Stimulated activated CD4-positive, alpha-beta T cell treated with anti-CD3 and anti-CD28 coated beads, Interleukin-15, amount 100 ng/mL, for 48 hours (primary cell): ENCODE data around the gene CFAP45.

Experiments
- DNase-seq, 2 donors: peaks; one replicate each; pipeline ENCODE4 v3.0.0-alpha.2; 2020; ENCODE audit warnings: low read depth in 2 of 2

CFAP45 gene

DNA sequence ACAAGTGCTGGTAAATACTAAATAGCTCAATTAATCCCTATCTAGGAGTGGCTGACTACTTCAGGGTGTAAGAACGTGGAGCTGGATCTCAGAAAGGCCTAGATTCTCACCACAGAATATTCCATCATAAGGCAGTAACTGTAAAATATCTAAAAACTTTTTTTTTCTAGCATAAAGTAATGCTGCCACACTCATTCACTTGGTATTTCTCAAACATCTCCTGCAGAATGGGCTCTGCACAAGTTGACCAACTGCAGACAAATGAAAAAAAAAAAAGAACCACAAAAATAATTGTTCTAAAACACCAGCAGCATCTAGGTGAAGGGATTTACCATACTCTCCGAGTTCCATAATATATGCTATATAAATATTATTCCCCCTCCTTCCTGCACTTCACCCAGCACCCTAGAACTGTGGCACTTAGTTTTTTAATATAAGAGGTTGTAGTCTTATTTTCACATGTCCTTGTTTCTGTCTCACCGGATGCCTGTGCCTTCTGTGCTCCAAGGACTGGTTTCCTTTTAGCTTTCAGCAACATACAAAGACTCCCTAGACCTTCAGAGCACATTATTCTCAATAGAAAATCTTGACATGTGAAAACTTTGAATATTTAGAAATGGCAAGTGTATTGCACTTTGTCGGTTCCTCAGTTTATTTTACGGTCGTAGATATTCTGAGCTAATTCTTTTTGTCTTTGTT is 46.4 kb downstream of the CFAP45 start:
- no peak for DNase-seq

DNA sequence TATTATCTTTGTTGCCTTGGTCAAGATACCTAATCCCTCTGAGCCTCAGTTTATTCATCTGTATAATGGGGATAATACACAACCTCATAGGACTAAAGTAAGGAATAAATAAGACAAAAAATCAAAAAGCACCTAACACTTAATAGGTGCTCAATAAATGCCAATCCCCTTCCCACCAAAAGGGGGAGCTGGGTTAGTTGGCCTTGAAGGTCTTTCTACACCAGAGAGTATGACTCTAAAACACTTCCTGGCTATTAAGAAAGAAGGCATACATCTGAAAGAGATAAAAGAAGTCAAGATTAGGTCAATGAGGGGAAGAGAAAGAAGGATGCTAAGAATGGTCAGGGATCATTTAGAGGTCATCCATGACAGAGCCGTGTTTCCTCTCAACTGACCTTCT is 48.6 kb downstream of the CFAP45 start:
- no peak for DNase-seq

DNA sequence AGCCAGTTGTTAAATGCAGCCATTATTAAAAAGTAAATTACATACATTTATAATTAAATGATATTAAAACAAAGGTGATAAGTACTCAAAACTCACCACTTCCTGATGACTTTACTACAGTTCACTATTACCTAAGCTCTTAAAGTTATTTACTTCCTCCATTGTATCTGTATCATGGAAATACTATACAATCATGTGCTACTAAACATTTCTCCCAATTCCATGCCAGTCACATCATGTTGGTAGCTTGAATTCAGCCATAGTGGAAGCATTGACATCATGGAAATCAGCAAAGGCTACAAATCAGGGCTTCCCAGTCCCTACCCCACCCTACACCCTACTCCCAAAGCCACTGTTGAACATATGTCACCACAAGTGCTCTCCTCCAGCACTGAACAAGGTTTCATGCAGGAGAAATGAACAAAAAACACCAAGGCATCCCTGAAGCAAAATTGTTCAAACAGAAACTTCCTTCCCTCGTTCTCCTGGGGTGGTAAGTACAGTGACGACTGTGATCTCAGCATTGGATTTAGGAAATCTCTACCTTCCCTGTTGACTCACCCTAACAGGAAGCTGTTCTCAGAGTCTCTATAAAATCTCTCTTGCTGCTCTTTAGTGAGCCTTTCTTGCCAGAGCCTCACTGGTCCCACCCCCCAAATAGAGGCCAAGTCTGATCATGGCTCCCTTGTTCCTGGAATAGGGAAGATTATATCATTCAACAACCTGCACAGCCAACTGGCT is 50.2 kb downstream of the CFAP45 start:
- no peak for DNase-seq

DNA sequence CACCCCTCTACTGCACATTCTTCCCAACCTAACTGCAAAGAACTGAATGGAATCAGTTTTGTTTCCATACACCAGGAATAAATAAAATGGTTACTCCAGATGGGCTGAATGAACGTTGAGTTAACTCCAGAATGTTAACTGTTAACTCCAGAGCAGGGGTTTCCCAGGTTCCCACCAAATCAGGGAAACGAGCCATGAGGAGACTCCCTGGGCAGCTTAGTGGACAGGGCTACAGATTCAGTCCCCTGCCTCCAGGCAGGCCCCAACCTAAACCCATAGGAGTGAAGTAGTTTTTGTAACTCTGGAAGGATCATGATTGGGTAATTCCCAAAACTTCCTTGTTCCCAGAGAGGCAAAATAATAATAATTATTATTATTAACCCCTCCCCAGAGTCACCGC is 51.6 kb downstream of the CFAP45 start:
- DNase-seq: no peak

DNA sequence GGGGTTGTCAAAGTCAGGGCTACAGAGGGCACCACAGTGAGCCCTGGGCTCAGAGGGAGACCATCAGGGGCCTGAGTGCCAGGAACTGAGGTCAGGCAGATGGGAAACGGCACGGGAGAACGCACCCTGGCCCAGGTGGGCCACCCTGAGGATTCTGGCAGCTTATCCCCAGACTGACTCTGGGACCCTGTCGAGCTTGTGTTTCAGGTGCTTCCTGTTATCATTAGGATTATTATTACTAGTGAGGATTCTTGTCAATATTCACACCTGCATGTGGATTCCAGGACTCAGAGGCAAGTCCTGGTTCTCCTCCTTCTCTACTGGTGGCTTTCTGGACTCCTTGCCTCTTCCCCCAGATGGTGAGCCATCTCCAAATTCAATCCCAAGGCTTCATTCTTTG is 52.7 kb downstream of the CFAP45 start:
- DNase-seq: no peak

DNA sequence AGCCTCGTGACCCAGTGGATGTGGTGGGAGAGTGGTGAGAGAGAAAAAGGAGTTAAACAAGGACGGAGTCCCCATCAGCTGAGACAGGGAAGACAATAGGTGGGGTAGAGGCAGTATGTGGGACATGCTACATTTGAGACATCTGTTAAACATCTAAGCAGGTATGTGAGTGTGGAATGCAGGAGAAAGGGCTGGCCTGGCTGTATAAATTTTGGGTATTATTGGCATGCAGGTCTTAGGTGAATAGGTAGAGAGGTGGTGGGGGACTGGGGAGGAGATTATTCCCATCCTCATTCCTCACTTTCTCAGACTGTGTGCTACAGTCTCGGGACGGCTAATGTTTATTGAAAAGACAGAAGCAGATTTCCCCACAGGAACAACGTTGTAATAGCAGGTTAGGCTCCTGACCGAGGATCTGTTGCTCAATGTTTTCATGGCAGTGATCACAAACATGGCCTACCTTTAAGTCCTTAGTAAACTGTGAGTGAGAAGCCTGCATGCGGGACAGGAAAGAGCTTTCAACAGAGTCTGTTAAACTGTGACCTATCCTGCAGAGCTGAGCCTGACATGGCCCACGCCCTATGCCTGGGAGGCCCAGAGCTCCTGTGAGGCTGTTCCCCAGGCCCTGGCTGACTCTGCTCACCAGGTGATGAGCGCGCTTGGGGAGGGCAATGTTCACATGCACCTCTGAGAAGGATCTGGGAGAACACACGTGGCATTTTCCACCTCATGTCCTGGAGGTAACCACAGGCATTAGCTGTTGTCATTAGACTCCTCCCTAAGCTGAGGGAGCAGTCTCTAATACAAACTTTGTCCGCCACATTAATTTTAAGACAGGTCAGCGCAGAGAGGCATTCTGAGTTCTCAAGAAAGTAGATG is 54.0 kb downstream of the CFAP45 start:
- DNase-seq: no peak

DNA sequence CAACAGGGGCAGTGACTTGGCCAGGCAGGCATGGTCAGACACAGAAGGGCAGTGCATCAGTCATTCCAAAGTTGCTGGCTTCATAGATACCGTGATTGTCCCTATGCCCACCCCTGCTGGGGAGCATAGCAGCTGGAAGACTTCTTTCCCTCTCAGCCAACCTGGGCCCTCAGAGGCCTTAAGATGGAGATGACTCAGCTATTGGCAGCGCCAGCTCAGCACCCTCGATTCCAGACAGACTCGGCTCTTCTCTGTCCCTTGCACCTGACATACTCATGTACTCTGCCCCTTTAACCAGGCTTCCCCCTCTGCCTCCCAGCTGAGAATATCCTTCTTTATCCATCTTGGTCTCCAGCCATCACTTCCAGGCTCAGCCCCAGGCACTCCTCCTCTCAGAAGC is 56.5 kb downstream of the CFAP45 start:
- no peak for DNase-seq

DNA sequence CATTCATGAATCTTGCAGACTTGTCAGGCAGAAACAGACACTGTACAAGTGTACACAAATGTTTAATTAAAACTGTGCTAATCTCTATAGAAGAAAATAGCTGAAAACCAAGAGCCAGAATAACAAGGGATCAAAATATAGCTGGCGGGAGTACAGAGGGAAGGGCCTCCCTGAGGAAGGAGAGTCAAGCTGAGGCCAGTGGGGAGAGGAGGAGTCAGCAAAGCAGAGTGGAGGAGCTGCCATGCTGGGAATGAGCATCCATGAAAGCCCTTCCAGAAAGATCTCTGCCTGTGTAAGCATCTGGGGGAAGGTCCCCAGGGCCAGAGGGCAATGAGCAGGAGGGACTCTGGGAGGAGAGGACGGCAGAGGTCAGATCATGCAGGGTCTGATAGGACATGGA is 58.2 kb downstream of the CFAP45 start:
- no peak for DNase-seq

DNA sequence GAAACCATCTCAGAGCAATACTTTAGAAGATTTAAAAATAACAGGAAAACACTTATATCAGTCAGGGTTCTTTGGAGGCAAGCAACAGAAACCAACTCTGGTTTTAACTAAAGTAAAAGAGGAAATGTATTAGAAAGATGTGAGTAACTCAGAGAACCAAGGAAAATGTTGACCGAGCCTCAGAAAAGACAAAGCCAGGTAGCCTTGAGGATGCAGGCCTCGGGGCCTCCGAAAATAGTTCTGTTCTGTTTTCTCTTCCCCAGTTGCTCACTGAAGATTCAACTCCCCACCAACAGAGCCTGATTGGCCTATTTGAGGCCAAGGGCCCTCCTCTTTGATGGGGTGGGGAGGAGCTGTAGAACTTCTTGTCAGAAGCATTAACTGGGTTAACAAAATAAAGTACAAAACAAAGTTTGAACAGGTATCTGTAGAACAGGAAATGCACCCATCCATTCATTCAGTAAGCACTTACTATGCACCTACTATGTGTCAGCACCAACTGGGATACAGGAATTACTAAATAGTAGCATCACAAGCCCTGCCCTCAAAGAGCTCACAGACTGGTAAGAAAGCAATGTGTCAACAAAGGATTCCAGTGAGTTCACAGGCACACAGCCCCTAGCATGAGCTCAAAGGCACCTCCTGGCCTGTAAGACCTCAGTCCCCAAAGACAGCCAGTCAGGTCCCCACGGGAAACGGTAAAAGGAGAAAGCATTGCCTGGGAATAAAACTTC is 60.7 kb downstream of the CFAP45 start:
- DNase-seq: no peak

DNA sequence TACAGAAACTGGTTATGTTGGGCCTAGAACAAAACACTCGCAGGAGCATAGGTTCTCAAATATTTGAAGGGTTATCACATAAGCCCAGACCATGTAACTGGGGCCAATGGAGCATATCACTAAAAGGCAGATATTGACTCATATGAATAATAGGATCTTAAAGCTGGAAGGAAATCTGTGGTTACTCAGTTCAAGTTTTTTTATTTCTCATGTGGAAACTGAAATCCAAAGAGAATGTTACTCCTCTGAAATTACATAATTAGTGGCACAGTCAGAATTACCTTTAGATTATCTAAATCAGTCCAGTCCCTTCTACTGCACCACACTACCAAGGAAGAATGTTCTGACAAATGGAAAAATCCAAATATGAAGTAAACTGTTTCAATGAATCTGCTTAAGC is 61.2 kb downstream of the CFAP45 start:
- DNase-seq: no peak

DNA sequence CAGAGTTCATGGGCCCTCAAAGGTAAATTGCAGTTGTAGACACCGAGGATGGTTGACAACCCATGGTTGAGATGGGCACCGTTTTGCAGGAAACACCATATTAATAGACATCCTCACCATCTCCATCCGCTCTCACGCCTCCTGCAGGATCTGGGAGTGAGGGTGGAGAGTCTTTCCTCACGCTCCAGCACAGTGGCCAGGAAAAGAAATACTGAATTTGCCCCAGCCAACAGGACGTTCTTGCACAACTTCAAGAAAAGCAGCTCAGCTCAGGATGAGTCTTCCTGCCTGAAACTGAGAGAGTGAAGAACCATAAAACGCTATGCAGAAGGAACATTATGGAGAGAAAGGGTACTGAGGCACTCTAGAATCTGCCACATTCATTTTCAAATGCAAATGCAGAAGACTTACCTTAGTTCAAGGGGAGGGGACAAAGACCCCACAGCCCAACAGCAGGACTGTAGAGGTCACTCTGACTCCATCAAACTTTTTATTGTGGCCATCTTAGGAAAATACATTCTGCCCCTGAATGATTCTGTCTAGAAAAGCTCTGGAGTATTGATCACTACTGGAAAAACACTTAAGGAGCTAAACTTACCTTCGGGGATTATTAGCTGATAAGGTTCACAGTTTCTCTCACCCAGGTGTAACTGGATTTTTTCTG is 64.0 kb downstream of the CFAP45 start:
- DNase-seq: no peak

DNA sequence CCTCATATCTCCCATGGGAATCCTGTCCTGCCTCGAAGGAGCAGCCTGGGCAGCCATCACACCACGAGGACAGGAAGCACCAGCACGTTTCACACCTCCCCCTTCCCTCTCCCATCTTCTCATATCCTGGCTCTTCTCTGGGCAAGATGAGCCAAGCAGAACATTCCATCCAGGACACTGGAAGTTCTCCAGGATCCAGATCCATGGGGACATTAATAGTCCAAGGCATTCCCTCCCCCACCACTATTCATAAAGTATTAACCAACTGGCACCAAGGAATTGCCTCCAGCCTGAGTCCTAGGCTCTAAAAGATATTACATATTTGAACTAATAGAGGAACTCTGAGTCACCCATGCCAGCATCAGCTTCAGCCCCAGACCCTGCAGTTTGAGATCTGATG is 64.6 kb downstream of the CFAP45 start:
- DNase-seq: no peak

DNA sequence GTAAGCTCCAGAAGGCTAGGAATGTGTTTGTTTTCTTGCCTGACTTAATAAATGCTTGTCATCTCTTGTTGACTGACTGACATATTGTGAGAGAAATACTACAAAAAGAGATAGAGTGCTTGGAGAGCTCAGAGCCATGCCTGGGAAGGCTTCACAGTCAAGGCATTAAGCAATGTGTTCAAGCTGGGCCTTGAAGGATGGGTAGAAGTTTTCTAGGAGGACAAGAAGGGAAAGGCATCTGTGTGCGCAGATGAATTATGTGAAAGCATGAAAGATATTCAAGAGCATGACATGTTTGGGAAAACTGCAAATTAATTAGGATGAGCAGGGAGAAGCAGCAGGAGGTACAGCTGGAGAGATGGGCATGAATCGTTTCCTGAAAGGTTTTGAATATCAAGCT is 67.7 kb downstream of the CFAP45 start:
- DNase-seq: no peak

DNA sequence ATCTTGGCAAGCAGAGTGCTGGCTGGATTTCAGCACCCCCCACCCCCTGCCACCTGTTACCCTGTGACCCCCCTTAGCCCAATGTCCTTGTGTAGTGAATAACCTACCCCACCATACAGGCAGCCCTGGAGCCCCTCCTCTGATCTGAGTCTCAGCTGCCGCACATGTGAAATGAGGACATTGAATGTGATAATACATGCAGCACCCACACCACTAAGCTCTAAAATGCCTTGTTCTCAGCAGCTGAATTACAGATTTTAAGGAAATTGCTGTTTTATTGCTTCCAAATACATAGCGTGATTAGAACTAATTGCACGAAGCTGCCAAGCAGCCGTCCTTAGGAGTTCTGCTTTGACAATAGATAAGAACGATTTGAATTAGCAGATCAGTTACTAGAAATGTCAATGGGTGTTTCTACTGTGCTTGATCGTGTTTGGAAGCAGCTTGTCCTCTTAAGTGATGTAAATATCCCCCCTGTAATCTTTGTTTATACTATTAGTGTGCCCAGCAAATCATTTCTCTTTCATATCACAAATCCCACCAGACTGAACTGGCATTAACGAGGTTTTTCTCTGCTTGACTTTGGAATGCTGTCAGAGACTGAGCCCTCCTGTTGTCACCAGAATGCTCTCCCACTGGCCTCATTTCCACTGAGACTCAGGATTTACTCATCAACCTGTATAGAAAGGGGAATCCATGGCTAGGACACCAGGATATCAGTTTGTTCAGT is 68.4 kb downstream of the CFAP45 start:
- DNase-seq: no peak

DNA sequence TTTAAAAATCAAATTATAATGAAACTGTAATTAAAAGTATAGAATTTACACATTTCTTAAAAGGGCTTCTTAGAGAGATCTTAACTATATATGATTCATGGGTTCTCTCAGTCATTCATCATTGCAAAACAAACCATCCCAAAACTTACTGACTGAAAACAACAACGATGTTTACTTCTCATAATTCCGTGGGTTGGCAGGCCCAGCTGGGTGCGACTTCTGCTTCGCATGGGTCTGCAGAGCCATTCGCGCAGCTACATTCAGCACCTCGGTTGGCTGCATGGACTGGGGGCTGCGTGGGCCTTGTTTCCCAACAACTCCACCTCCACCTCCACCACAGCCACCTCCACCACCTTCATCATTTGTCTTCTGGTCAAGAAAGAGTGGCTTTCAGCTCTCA is 69.2 kb downstream of the CFAP45 start:
- DNase-seq: no peak

DNA sequence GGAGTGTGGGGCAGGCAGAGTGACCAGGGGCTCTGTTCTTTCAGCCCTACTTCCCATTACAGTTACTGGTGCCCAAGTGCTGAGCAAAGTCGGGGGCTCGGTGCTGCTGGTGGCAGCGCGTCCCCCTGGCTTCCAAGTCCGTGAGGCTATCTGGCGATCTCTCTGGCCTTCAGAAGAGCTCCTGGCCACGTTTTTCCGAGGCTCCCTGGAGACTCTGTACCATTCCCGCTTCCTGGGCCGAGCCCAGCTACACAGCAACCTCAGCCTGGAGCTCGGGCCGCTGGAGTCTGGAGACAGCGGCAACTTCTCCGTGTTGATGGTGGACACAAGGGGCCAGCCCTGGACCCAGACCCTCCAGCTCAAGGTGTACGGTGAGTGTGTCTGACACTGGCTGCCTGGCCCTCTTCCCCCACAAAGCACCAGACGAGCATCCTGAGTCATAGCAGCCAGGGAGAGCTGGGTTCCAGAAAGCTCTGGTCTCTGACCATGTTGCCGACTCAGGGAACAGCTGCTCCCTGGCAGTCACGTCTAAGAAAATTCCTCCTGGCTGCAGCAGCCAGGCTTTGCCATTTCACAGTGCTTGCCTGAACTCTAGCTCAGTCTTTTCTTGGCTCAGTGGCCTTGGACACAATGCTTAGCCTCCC is 70.0 kb downstream of the CFAP45 start:
- DNase-seq: no peak

DNA sequence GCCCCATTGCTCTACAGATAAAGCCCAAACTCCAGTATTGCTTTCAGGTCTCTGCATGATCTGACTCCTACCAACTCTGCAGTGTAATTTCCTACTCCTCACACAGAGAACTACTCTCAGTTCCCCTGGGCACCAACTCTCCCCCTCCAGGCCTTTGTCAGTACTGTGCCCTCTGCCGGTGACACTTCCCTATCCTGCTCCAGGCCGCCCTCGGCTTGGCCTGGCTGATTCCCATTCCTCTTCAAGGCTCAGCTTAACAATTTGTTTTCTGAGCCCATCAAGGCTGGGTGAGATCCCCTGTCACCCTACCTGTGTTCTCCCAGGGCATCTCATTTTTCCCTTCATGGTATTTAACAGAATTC is 70.7 kb downstream of the CFAP45 start:
- no peak for DNase-seq

DNA sequence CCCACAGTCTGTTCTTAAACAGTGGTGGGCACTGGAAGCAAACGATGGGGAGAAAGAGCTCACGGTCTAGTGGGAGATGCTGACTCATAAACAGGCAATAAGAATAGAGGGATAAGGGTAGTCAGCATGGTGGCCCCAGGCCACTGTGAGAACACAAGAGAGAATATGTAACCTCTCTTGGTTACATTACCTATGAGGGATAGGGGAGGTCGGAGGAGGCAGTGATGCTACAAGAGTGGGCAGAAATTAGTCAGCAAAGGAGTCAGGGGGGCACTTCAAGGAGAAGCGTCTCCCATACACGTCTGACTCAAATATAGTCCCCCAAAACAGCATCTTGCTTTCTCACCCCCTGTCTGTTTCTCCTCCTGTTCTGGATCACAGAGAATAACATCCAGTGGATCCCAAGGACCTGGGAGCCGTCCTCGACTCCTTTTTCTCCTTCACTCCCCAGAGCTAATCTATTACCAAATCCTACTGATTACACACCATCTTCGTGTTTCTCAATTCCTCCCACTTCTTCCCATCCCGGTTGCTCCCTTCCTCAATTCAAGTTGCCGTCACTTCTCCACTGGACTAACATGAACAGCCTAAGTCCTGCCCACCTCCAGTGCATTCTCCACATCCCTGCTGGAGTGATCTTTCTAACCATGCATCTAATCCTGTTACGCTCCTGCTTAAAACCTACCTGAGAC is 71.2 kb downstream of the CFAP45 start:
- no peak for DNase-seq

DNA sequence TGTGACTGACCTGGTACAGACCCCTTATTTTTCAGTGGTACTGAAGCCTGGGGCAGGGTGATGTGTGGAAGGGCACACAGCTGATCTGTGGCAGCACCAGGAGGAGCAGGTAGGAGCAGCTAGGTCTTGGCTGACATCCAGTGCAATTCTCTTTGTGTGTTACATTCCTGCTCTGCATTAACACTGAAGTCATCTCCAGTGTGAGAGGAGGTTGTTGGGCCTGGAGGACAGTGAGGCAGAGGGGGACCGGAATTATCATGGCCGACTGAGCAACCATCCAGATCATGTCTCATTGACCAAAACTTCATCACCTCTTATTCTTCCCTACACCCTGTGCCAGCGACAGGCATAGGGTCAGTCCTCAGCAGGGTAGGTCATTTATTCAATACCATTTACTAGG is 71.8 kb downstream of the CFAP45 start:
- DNase-seq: no peak

DNA sequence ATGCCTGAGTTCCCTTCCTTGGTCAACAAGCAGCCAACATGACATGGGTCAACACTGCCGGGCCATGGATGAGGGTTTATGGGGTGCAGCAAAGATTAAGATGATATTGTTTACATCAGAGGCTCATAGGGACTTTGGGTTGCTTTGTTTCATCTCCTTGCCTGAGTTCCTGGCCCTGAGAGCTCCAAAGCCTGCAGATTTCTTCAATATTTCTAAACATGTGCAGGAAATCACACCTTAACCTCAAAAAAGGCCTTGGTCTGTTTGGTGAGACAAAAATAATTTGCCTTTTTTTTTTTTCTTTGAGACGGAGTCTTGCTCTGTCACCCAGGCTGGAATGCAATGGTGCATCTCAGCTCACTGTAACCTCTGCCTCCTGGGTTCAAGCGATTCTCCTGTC is 72.4 kb downstream of the CFAP45 start:
- no peak for DNase-seq
